Esophagus muscularis mucosa (tissue), 4 donors: ENCODE results near the gene AAK1. TPM values are rescaled to one million over a fixed set of nuclear protein-coding genes. Genes with fewer than 3 reads are reported as not detected.
"Not testable (repeated sequence)": the region's sequence is repeated elsewhere in the genome, so short reads cannot be mapped to it uniquely, and the experiment has no call there.

ENCODE experiments used
- DNase-seq: peaks from one replicate; pipeline ENCODE4 v3.0.0-alpha.2; 2017; ENCODE audit errors: extremely low spot score
- H3K27ac ChIP-seq, 4 donors: fragments of 200-600 bp; sonication (generic); replicated peaks in 1 of 4; 1 replicate in 3 of 4; 2 replicates in 1 of 4; pipeline ENCODE4 v1.5.1; 2016 to 2019; ENCODE audit warnings: mild to moderate bottlenecking in 1 of 4
- H3K27me3 ChIP-seq, 4 donors: fragments of 200-600 bp; sonication (generic); one replicate each; pipeline versions ENCODE4 v1.5.1 to v1.6.0; 2016 to 2019
- H3K36me3 ChIP-seq, 4 donors: fragments of 200-600 bp; sonication (generic); one replicate each; pipeline ENCODE4 v1.5.1; 2016 to 2019
- H3K4me1 ChIP-seq, 4 donors: fragments of 200-600 bp; sonication (generic); one replicate each; pipeline ENCODE4 v1.5.1; 2016 to 2019
- H3K4me3 ChIP-seq, 4 donors: fragments of 200-600 bp; sonication (generic); 1 replicate in 2 of 4; 2 replicates in 2 of 4; pipeline ENCODE4 v1.5.1; 2016 to 2019; ENCODE audit warnings: mild to moderate bottlenecking in 4 of 4, moderate library complexity in 1 of 4
- H3K9me3 ChIP-seq, 4 donors: fragments of 200-600 bp; sonication (generic); 1 replicate in 3 of 4; 2 replicates in 1 of 4; pipeline ENCODE4 v1.5.1; 2016 to 2019
- CTCF ChIP-seq, 3 experiments: fragments of 200-600 bp in 2 of 3; fragments of 450-650 bp in 1 of 3; sonication (generic) in 2 of 3; IDR thresholded peaks; one replicate each; pipeline ENCODE4 v1.5.1; 2017 to 2019; ENCODE audit warnings: antibody characterized with exemption in 3 of 3, mild to moderate bottlenecking in 2 of 3, moderate library complexity in 1 of 3
- EP300 ChIP-seq: sonication (generic); formaldehyde crosslinking; IDR thresholded peaks from one replicate; pipeline ENCODE4 v1.6.1; 2017; ENCODE audit warnings: antibody characterized with exemption
- POLR2A ChIP-seq: fragments of 450-650 bp; IDR thresholded peaks from one replicate; pipeline ENCODE4 v1.6.1; 2017; ENCODE audit warnings: antibody characterized with exemption, moderate library complexity, mild to moderate bottlenecking, low read depth
- POLR2AphosphoS5 ChIP-seq, 2 donors: sonication (generic); formaldehyde crosslinking; IDR thresholded peaks; one replicate each; pipeline ENCODE4 v1.6.1; 2017; ENCODE audit warnings: antibody characterized with exemption in 2 of 2
- WGBS: methylation state at CpG from one replicate; pipeline ENCODE4 v1.1.5; 2018; 5-methylcytosine and 5-hydroxymethylcytosine counted together
- intact Hi-C: fragments of 100-400 bp; cut with DNase I; formaldehyde crosslinking; loops from one replicate; pipeline ENCODE4 v1.15.1; 2023
- total RNA-seq, 4 donors: library from RNA; depleted of rRNA; stranded (reverse); fragments of >200 nt; gene quantifications; one replicate each; pipeline versions ENCODE4 v1.1.0 to v1.2.1, GENCODE V29; 2016

The AAK1 gene
- total RNA-seq, 4 donors from 2014 or later = 27.8 to 53.2 (median 41.9) TPM

DNA sequence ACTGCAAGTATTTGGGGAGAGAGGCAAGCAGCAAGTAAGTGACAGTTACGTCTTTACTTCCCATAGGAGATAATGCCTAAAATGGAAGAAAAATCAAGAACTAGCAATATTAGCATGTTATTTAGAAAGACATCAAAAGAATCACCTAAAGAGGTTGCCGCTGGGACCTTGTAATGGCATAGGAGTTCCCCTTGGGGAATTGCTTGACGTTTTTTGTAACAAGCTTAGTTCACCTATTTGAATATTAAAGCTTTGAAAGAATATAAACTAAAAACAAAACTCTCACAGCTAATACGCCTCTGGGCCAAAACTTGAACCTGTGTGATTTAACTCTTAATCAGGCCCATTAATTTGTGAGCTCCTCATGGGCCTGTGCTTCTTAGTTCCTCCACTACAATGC lies 89.0 kb downstream of the AAK1 start:
- no peak for DNase-seq
- WGBS = 72% methylated on average over 4 of the region's 4 CpGs
- H3K4me1 ChIP-seq = peaks cover under 1 to 13% (median 9%) of the 10 kb centered on the region in 4 donors
- H3K9me3 ChIP-seq = no peaks in the 10 kb centered on the region
- H3K27ac ChIP-seq = peak overlapping the region in 1 of 4 donors; percentile 10
- intact Hi-C loops = no loop called here
- H3K4me3 ChIP-seq = no peak overlapping the region
- H3K36me3 ChIP-seq = peaks cover 0 to 10% (median 3%) of the 10 kb centered on the region in 4 donors
- TF ChIP-seq POLR2A (no peak), EP300 (no peak), POLR2AphosphoS5 (IDR thresholded peaks at IDR 0.05) (no peak), CTCF (IDR thresholded peaks at IDR 0.05) (no peak)
- no peaks in the 10 kb centered on the region for H3K27me3 ChIP-seq

DNA sequence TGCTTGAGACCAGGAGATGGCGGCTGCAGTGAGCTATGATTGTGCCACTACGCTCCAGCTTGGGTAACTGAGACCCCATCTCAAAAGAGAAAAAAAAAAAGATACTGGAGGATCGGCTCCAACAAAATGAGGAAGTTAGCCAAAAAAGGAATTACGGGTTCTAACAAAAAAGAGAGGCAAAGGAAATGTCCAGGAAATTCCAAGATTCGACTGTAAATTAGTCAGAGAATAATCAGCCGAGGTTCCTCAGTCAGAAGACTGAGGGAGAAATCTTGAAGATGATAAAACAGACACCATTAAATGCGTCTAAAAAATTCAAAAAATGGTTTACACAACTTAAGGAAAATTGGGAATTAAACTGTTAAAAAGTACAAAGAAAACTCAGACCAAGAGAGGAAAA lies 89.5 kb downstream of the AAK1 start:
- Histone ChIP-seq H3K4me1 (peaks cover 0 to 11% (median 8%) of the 10 kb centered on the region in 4 donors), H3K36me3 (peaks cover 0 to 10% (median 3%) of the 10 kb centered on the region in 4 donors), H3K27me3 (no peaks in the 10 kb centered on the region), H3K9me3 (no peaks in the 10 kb centered on the region), H3K4me3 (no peak overlapping the region), H3K27ac (no peak overlapping the region)
- DNase-seq = no peak
- WGBS = 88% methylated on average over 7 of the region's 7 CpGs
- intact Hi-C loops = no loop called here
- TF ChIP-seq CTCF (IDR thresholded peaks at IDR 0.05) (no peak), POLR2AphosphoS5 (IDR thresholded peaks at IDR 0.05) (no peak), POLR2A (no peak), EP300 (no peak)

DNA sequence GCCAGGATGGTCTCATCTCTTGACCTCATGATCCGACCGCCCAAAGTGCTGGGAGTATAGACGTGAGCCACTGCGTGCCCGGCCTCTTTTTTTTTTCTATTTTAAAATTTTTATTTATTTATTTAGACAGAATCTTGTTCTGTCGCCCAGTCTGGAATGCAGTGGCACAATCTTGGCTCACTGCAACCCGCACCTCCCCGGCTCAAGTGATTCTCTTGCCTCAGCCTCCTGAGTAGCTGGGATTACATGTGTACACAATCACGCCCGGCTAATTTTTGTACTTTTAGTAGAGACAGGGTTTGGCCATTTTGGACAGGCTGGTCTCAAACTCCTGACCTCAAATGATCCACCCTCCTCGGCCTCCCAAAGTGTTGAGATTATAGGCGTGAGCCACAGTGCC lies 93.0 kb downstream of the AAK1 start:
- H3K4me3 ChIP-seq, H3K27me3 ChIP-seq, intact Hi-C loops, H3K36me3 ChIP-seq, H3K27ac ChIP-seq, DNase-seq, H3K9me3 ChIP-seq: not testable (repeated sequence)
- peaks cover 0 to 20% (median 8%) of the 10 kb centered on the region in 4 donors for H3K4me1 ChIP-seq
- 91% methylated on average over 12 of the region's 12 CpGs for WGBS

- no peak overlapping the region for H3K27ac ChIP-seq
- no peak for DNase-seq
- H3K9me3 ChIP-seq = peaks cover 0 to 5% (median 2%) of the 10 kb centered on the region in 4 donors
- H3K4me1 ChIP-seq = peaks cover 0 to 18% (median 3%) of the 10 kb centered on the region in 4 donors
- no peak overlapping the region for H3K4me3 ChIP-seq
- H3K27me3 ChIP-seq = no peaks in the 10 kb centered on the region
- intact Hi-C loops = no loop called here
- TF ChIP-seq EP300 (no peak), POLR2AphosphoS5 (IDR thresholded peaks at IDR 0.05) (no peak), CTCF (IDR thresholded peaks at IDR 0.05) (no peak), POLR2A (no peak)
- H3K36me3 ChIP-seq = no peaks in the 10 kb centered on the region
Observed at GRCh38 chr2:69549421-69549820, 94.1 kb downstream of the AAK1 start.

GRCh38 chr2:69547984-69548715 lies 95.4 kb downstream of the AAK1 start:
- Histone ChIP-seq H3K9me3 (peaks cover 0 to 5% (median 2%) of the 10 kb centered on the region in 4 donors), H3K36me3 (peaks cover 0 to 9% (median 4%) of the 10 kb centered on the region in 4 donors), H3K4me1 (peaks cover 0 to 18% (median 3%) of the 10 kb centered on the region in 4 donors), H3K27ac (no peak overlapping the region), H3K4me3 (no peak overlapping the region), H3K27me3 (no peaks in the 10 kb centered on the region)
- WGBS = 76% methylated on average over 2 of the region's 2 CpGs
- intact Hi-C loops = no loop called here
- TF ChIP-seq EP300 (no peak), POLR2AphosphoS5 (IDR thresholded peaks at IDR 0.05) (no peak), CTCF (IDR thresholded peaks at IDR 0.05) (no peak), POLR2A (no peak)
- DNase-seq = no peak
